HepG2 (cell line): Measurements from ENCODE around the gene PCBP1. TPM values are rescaled to one million over a fixed set of nuclear protein-coding genes. Genes with fewer than 3 reads are reported as not detected.

ENCODE experiments used
- ASH2L ChIP-seq: fragments of 300-600, 200-600 bp; sonication (generic); IDR thresholded peaks from 2 replicates; pipeline ENCODE4 v1.7.0; 2017; ENCODE audit warnings: low read depth, mild to moderate bottlenecking, moderate library complexity, mixed read lengths, low read length; ENCODE audit not compliant: insufficient read length
- DPF2 ChIP-seq: sonication (generic); formaldehyde crosslinking; IDR thresholded peaks from 2 replicates; pipeline ENCODE4 v1.4.0; 2020; ENCODE audit warnings: mild to moderate bottlenecking, low read depth, missing genetic modification reagents, borderline replicate concordance
- FOXP1 ChIP-seq, 2 experiments: fragments of 450-650 bp in 1 of 2; IDR thresholded peaks; 2 replicates each; pipeline ENCODE4 v1.6.1; 2017 to 2018; ENCODE audit warnings: antibody characterized with exemption in 1 of 2
- KAT8 ChIP-seq: IDR thresholded peaks from 2 replicates; pipeline ENCODE4 v1.6.1; 2016; ENCODE audit warnings: missing genetic modification reagents, missing compliant biosample characterization
- KDM1A ChIP-seq: IDR thresholded peaks from 2 replicates; pipeline ENCODE4 v1.6.1; 2016; ENCODE audit warnings: missing compliant biosample characterization
- PPARG ChIP-seq: conservative IDR thresholded peaks from 2 replicates; pipeline ENCODE4 v1.6.1; 2016; ENCODE audit warnings: missing biosample characterization, missing genetic modification reagents
- SOX13 ChIP-seq, 3 experiments: fragments of 450-650 bp in 1 of 3; sonication (generic) in 1 of 3; formaldehyde crosslinking in 1 of 3; IDR thresholded peaks in 2 of 3; conservative IDR thresholded peaks in 1 of 3; 2 replicates each; pipeline versions ENCODE4 v1.5.0 to v1.6.1; 2016 to 2020; ENCODE audit warnings: antibody characterized with exemption in 1 of 3, mild to moderate bottlenecking in 1 of 3, missing compliant biosample characterization in 1 of 3, missing genetic modification reagents in 1 of 3, moderate library complexity in 1 of 3
- TARDBP ChIP-seq: sonication (generic); formaldehyde crosslinking; IDR thresholded peaks from 2 replicates; pipeline ENCODE4 v1.8.0; 2022; ENCODE audit warnings: mild to moderate bottlenecking, missing genetic modification reagents
- TBX3 ChIP-seq: fragments of 450-650 bp; IDR thresholded peaks from 2 replicates; pipeline ENCODE4 v1.6.1; 2017; ENCODE audit warnings: antibody characterized with exemption, mild to moderate bottlenecking, inconsistent platforms, borderline replicate concordance
- THAP11 ChIP-seq: IDR thresholded peaks from 2 replicates; pipeline ENCODE4 v1.6.1; 2016; ENCODE audit warnings: missing biosample characterization, missing genetic modification reagents
- TOPORS ChIP-seq: sonication (generic); formaldehyde crosslinking; IDR thresholded peaks from 2 replicates; pipeline ENCODE4 v1.8.0; 2023; ENCODE audit warnings: mild to moderate bottlenecking, missing genetic modification reagents
- ZBTB7B ChIP-seq: sonication (generic); formaldehyde crosslinking; IDR thresholded peaks from 2 replicates; pipeline ENCODE4 v1.4.0; 2020; ENCODE audit warnings: missing genetic modification reagents
- ZMAT3 ChIP-seq: sonication (generic); formaldehyde crosslinking; conservative IDR thresholded peaks from 2 replicates; pipeline ENCODE4 v1.7.0; 2021; ENCODE audit warnings: missing genetic modification reagents
- ZNF24 ChIP-seq: fragments of 450-650 bp; IDR thresholded peaks from 2 replicates; pipeline ENCODE4 v1.6.1; 2017; ENCODE audit warnings: antibody characterized with exemption, mild to moderate bottlenecking
- ZNF263 ChIP-seq: sonication (generic); formaldehyde crosslinking; IDR thresholded peaks from 2 replicates; pipeline ENCODE4 v1.4.0; 2020; ENCODE audit warnings: missing genetic modification reagents
- ZNF556 ChIP-seq: sonication (generic); formaldehyde crosslinking; IDR thresholded peaks from 2 replicates; pipeline ENCODE4 v1.4.0; 2020; ENCODE audit warnings: mild to moderate bottlenecking, missing genetic modification reagents, borderline replicate concordance
- ZNF614 ChIP-seq: IDR thresholded peaks from 2 replicates; pipeline ENCODE4 v1.6.1; 2018; ENCODE audit warnings: missing biosample characterization, missing genetic modification reagents, inconsistent platforms, borderline replicate concordance
- ZNF672 ChIP-seq: sonication (generic); formaldehyde crosslinking; IDR thresholded peaks from 2 replicates; pipeline ENCODE4 v1.8.1; 2022; ENCODE audit warnings: missing genetic modification reagents
- polyA plus RNA-seq, 8 experiments: library from polyadenylated mRNA; depleted of rRNA in 3 of 8; stranded (reverse) in 7 of 8; unstranded in 1 of 8; fragments of >200 nt; fragmentation: Illumina TruSeq in 4 of 8; extraction: Trizol in 4 of 8; gene quantifications; 2 replicates each; pipeline versions ENCODE4 v1.2.1 to v1.2.3, GENCODE V29; 2011 to 2016; ENCODE audit warnings: low read depth in 4 of 8, missing spikeins in 1 of 8, mixed read lengths in 1 of 8; ENCODE audit not compliant: insufficient read depth in 1 of 8
- total RNA-seq, 5 experiments: library from RNA; depleted of rRNA; stranded (reverse); fragments of >200 nt; fragmentation: Illumina TruSeq; extraction: Trizol; gene quantifications; 2 replicates each; pipeline ENCODE4 v1.2.3, GENCODE V29; 2016; ENCODE audit warnings: low read depth in 1 of 5
- TF ChIP-seq, protein P1 (sequence below): sonication (generic); formaldehyde crosslinking; IDR thresholded peaks from 2 replicates; pipeline ENCODE4 v1.5.0; 2020; ENCODE audit warnings: mild to moderate bottlenecking, missing genetic modification reagents
- TF ChIP-seq, protein P2 (sequence below): sonication (generic); formaldehyde crosslinking; IDR thresholded peaks from 2 replicates; pipeline ENCODE4 v1.4.0; 2020; ENCODE audit warnings: missing genetic modification reagents, mild to moderate bottlenecking, borderline replicate concordance
- TF ChIP-seq, protein P3 (sequence below): sonication (generic); formaldehyde crosslinking; IDR thresholded peaks from 2 replicates; pipeline ENCODE4 v1.9.0; 2021; ENCODE audit warnings: missing genetic modification reagents, borderline replicate concordance

The PCBP1 gene
- total and polyA plus RNA-seq, 2 of the 13 experiments (the other 11 are each of a cell fraction or from before 2014, with no cell fraction given): 32.0 to 137 TPM

DNA sequence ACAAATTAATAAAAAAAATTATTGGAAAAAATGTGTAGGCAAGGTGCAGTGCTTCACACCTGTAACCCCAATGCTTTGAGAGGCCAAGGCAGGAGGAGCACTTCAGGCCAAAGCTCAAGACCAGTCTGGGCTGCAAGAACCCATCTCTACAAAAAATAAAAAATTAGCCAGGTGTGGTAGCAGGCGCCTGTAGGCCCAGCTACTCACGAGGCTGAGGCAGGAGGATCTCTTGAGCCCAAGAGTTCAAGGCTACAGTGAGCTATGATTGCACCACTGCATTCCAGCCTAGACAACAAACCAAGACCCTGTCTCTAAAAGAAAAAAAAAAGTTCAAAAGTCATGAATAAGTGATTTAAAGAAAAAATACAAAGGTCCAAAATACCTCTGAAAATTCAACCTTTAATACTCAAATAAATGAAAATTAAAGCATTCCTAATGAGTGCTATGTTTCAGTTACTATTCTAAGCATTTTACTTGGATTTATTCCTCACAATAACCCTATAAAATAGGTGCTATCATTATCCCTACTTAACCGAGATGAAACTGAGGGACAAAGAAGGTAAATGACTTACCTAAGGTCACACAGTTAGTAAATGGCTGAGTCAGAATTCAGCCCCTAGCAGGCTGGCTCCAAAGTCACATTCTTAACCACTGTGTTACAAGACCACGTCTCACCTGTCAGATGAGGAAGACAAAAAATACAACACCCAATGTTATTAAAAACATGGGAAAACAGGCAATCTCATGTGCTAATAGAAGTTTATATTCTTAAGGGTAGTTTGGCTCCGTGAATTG is 36.4 kb upstream of the PCBP1 start (continued):
- TF ChIP-seq, protein P1, sequence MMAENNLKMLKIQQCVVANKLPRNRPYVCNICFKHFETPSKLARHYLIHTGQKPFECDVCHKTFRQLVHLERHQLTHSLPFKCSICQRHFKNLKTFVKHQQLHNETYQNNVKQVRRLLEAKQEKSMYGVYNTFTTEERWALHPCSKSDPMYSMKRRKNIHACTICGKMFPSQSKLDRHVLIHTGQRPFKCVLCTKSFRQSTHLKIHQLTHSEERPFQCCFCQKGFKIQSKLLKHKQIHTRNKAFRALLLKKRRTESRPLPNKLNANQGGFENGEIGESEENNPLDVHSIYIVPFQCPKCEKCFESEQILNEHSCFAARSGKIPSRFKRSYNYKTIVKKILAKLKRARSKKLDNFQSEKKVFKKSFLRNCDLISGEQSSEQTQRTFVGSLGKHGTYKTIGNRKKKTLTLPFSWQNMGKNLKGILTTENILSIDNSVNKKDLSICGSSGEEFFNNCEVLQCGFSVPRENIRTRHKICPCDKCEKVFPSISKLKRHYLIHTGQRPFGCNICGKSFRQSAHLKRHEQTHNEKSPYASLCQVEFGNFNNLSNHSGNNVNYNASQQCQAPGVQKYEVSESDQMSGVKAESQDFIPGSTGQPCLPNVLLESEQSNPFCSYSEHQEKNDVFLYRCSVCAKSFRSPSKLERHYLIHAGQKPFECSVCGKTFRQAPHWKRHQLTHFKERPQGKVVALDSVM: peak; percentile 99
- no peak for TF ChIP-seq TARDBP (CRISPR knock-in tag)
- TF ChIP-seq ZMAT3 (CRISPR knock-in tag): no peak
- TF ChIP-seq DPF2 (CRISPR knock-in tag): 0 out of 2 replicates have a peak, but pooled peaks have one; percentile 18
- TF ChIP-seq ZBTB7B: 0 out of 2 replicates have a peak, but pooled peaks have one; percentile 45
- TF ChIP-seq KAT8: 0 out of 2 replicates have a peak, but pooled peaks have one; percentile 53
- TF ChIP-seq ZNF556 (CRISPR knock-in tag): no peak
- peak; percentile 59 for TF ChIP-seq ZNF263 (CRISPR knock-in tag)
- no peak for TF ChIP-seq ZNF672 (CRISPR knock-in tag)
- peak; percentile 65 for TF ChIP-seq ZNF24
- TF ChIP-seq, protein P2, sequence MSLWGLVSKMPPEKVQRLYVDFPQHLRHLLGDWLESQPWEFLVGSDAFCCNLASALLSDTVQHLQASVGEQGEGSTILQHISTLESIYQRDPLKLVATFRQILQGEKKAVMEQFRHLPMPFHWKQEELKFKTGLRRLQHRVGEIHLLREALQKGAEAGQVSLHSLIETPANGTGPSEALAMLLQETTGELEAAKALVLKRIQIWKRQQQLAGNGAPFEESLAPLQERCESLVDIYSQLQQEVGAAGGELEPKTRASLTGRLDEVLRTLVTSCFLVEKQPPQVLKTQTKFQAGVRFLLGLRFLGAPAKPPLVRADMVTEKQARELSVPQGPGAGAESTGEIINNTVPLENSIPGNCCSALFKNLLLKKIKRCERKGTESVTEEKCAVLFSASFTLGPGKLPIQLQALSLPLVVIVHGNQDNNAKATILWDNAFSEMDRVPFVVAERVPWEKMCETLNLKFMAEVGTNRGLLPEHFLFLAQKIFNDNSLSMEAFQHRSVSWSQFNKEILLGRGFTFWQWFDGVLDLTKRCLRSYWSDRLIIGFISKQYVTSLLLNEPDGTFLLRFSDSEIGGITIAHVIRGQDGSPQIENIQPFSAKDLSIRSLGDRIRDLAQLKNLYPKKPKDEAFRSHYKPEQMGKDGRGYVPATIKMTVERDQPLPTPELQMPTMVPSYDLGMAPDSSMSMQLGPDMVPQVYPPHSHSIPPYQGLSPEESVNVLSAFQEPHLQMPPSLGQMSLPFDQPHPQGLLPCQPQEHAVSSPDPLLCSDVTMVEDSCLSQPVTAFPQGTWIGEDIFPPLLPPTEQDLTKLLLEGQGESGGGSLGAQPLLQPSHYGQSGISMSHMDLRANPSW (CRISPR knock-in tag): 0 out of 2 replicates have a peak, but pooled peaks have one; percentile 25
- 0 out of 2 replicates have a peak, but pooled peaks have one; percentile 47 for TF ChIP-seq KDM1A (CRISPR knock-in tag)
- TF ChIP-seq ZNF614 (CRISPR knock-in tag): 0 out of 2 replicates have a peak, but pooled peaks have one; percentile 27
- TF ChIP-seq, protein P3, sequence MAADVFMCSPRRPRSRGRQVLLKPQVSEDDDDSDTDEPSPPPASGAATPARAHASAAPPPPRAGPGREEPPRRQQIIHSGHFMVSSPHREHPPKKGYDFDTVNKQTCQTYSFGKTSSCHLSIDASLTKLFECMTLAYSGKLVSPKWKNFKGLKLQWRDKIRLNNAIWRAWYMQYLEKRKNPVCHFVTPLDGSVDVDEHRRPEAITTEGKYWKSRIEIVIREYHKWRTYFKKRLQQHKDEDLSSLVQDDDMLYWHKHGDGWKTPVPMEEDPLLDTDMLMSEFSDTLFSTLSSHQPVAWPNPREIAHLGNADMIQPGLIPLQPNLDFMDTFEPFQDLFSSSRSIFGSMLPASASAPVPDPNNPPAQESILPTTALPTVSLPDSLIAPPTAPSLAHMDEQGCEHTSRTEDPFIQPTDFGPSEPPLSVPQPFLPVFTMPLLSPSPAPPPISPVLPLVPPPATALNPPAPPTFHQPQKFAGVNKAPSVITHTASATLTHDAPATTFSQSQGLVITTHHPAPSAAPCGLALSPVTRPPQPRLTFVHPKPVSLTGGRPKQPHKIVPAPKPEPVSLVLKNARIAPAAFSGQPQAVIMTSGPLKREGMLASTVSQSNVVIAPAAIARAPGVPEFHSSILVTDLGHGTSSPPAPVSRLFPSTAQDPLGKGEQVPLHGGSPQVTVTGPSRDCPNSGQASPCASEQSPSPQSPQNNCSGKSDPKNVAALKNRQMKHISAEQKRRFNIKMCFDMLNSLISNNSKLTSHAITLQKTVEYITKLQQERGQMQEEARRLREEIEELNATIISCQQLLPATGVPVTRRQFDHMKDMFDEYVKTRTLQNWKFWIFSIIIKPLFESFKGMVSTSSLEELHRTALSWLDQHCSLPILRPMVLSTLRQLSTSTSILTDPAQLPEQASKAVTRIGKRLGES (CRISPR knock-in tag): no peak
- peak; percentile 30; the same call in 1 of the 2 replicates for TF ChIP-seq TBX3
- TF ChIP-seq FOXP1 (IDR thresholded peaks at IDR 0.05): no peak
- TF ChIP-seq FOXP1 (CRISPR knock-in tag; IDR thresholded peaks at IDR 0.05): peak; percentile 12; the same call in 1 of the 2 replicates
- no peak for TF ChIP-seq SOX13 (IDR thresholded peaks at IDR 0.05)
- TF ChIP-seq SOX13 (CRISPR knock-in tag; conservative IDR thresholded peaks at IDR 0.05 in 1 of 2, IDR thresholded peaks at IDR 0.05 in 1 of 2): peak in 1 of 2 experiments; percentile 69; a peak in 3 of 4 replicates
- TF ChIP-seq TOPORS (CRISPR knock-in tag): no peak
- peak; percentile 52; the same call in 1 of the 2 replicates for TF ChIP-seq PPARG (CRISPR knock-in tag)
- TF ChIP-seq ASH2L: no peak
- 0 out of 2 replicates have a peak, but pooled peaks have one; percentile 12 for TF ChIP-seq THAP11 (CRISPR knock-in tag)
